Measurements from ENCODE around the gene GGACT.

DNA sequence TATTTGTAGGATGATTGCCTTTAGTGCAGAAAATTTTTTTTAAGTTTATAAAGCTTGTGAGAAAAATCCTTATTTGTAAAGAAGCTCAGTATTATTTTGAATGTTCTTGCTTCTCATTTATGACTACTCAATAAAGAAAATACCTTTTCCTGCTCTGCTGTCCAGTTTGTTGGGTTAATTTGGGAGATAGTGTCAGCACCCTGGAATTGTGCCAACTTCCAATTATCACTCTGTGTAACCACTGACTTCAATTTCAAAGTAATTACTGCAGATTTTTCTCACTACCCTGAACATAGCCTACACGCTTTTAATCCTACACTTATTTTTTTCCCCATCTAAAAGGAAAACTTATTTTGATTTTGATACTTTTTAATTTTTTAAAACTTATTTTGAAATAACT lies 93.1 kb downstream of the GGACT start:
- TF ChIP-seq, protein P1, sequence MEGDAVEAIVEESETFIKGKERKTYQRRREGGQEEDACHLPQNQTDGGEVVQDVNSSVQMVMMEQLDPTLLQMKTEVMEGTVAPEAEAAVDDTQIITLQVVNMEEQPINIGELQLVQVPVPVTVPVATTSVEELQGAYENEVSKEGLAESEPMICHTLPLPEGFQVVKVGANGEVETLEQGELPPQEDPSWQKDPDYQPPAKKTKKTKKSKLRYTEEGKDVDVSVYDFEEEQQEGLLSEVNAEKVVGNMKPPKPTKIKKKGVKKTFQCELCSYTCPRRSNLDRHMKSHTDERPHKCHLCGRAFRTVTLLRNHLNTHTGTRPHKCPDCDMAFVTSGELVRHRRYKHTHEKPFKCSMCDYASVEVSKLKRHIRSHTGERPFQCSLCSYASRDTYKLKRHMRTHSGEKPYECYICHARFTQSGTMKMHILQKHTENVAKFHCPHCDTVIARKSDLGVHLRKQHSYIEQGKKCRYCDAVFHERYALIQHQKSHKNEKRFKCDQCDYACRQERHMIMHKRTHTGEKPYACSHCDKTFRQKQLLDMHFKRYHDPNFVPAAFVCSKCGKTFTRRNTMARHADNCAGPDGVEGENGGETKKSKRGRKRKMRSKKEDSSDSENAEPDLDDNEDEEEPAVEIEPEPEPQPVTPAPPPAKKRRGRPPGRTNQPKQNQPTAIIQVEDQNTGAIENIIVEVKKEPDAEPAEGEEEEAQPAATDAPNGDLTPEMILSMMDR (IDR thresholded peaks at IDR 0.05) = no peak
- no peak for TF ChIP-seq POLR2A (IDR thresholded peaks at IDR 0.05)

Data from vagina (tissue), 2 donors.